ENCODE results near the gene SKAP2.

- TF ChIP-seq CTCF (IDR thresholded peaks at IDR 0.05): no peak
- TF ChIP-seq POLR2A (IDR thresholded peaks at IDR 0.05): no peak
These were observed 239.1 kb downstream of the SKAP2 start for GRCh38 chr7:26625286-26625685.

Data from thyroid gland (tissue), 4 donors.